ENCODE data around the gene DLG2. TPM values are rescaled to one million over a fixed set of nuclear protein-coding genes. Genes with fewer than 3 reads are reported as not detected.

DLG2 gene
- total and polyA plus RNA-seq, 2 donors = 4.8 to 6.6 TPM

GRCh38 chr11:83543706-83544439 lies 2083.3 kb downstream of the DLG2 start:
- Histone ChIP-seq H3K36me3 (ENCODE audit: control insufficient read depth in 2 of 2, insufficient read depth in 2 of 2, low read length in 1 of 2) (no peaks in the 10 kb centered on the region), H3K4me1 (ENCODE audit: control insufficient read depth in 2 of 2, insufficient read depth in 2 of 2, low read length in 2 of 2) (peaks cover 0 to 3% of the 10 kb centered on the region in 2 donors), H3K27ac (ENCODE audit: low read depth in 1 of 2, low read length in 1 of 2) (peak overlapping the region in 1 of 2 donors; percentile 49), H3K27me3 (ENCODE audit: control insufficient read depth in 2 of 2, insufficient read depth in 1 of 2, low read length in 1 of 2) (no peaks in the 10 kb centered on the region), H3K9me3 (ENCODE audit: control insufficient read depth in 2 of 2, insufficient read depth in 1 of 2, low read length in 1 of 2) (no peaks in the 10 kb centered on the region), H3K4me3 (ENCODE audit: low read length in 2 of 2) (no peak overlapping the region)
- no peak for DNase-seq (ENCODE audit: low read depth in 6 of 9, low spot score in 9 of 9)
- 93% methylated on average over 3 of the region's 3 CpGs for WGBS

GRCh38 chr11:83542861-83543260 lies 2084.3 kb downstream of the DLG2 start:
- H3K36me3 ChIP-seq (ENCODE audit: control insufficient read depth in 2 of 2, insufficient read depth in 2 of 2, low read length in 1 of 2) = no peaks in the 10 kb centered on the region
- H3K27ac ChIP-seq (ENCODE audit: low read depth in 1 of 2, low read length in 1 of 2) = no peak overlapping the region
- no peak for DNase-seq (ENCODE audit: low read depth in 6 of 9, low spot score in 9 of 9)
- no peak overlapping the region for H3K4me3 ChIP-seq (ENCODE audit: low read length in 2 of 2)
- no peaks in the 10 kb centered on the region for H3K27me3 ChIP-seq (ENCODE audit: control insufficient read depth in 2 of 2, insufficient read depth in 1 of 2, low read length in 1 of 2)
- peaks cover 0 to 3% of the 10 kb centered on the region in 2 donors for H3K4me1 ChIP-seq (ENCODE audit: control insufficient read depth in 2 of 2, insufficient read depth in 2 of 2, low read length in 2 of 2)
- H3K9me3 ChIP-seq (ENCODE audit: control insufficient read depth in 2 of 2, insufficient read depth in 1 of 2, low read length in 1 of 2) = no peaks in the 10 kb centered on the region
- WGBS = 87% methylated on average over 2 of the region's 2 CpGs

- H3K4me1 ChIP-seq (ENCODE audit: control insufficient read depth in 2 of 2, insufficient read depth in 2 of 2, low read length in 2 of 2) = peaks cover 0 to 3% of the 10 kb centered on the region in 2 donors
- no peaks in the 10 kb centered on the region for H3K36me3 ChIP-seq (ENCODE audit: control insufficient read depth in 2 of 2, insufficient read depth in 2 of 2, low read length in 1 of 2)
- H3K27ac ChIP-seq (ENCODE audit: low read depth in 1 of 2, low read length in 1 of 2) = no peak overlapping the region
- H3K4me3 ChIP-seq (ENCODE audit: low read length in 2 of 2) = no peak overlapping the region
- H3K9me3 ChIP-seq (ENCODE audit: control insufficient read depth in 2 of 2, insufficient read depth in 1 of 2, low read length in 1 of 2) = no peaks in the 10 kb centered on the region
- no peaks in the 10 kb centered on the region for H3K27me3 ChIP-seq (ENCODE audit: control insufficient read depth in 2 of 2, insufficient read depth in 1 of 2, low read length in 1 of 2)
- no peak for DNase-seq (ENCODE audit: low read depth in 6 of 9, low spot score in 9 of 9)
Measured at GRCh38 chr11:83540728-83541127, 2086.4 kb downstream of the DLG2 start.

GRCh38 chr11:83540112-83540675 lies 2086.9 kb downstream of the DLG2 start:
- no peak for DNase-seq (ENCODE audit: low read depth in 6 of 9, low spot score in 9 of 9)

GRCh38 chr11:83538286-83538685 lies 2088.9 kb downstream of the DLG2 start:
- WGBS = 87% methylated on average over 1 of the region's 1 CpG
- H3K9me3 ChIP-seq (ENCODE audit: control insufficient read depth in 2 of 2, insufficient read depth in 1 of 2, low read length in 1 of 2) = no peaks in the 10 kb centered on the region
- no peak overlapping the region for H3K4me3 ChIP-seq (ENCODE audit: low read length in 2 of 2)
- DNase-seq (ENCODE audit: low read depth in 6 of 9, low spot score in 9 of 9) = no peak
- H3K4me1 ChIP-seq (ENCODE audit: control insufficient read depth in 2 of 2, insufficient read depth in 2 of 2, low read length in 2 of 2) = no peaks in the 10 kb centered on the region
- no peaks in the 10 kb centered on the region for H3K36me3 ChIP-seq (ENCODE audit: control insufficient read depth in 2 of 2, insufficient read depth in 2 of 2, low read length in 1 of 2)
- H3K27me3 ChIP-seq (ENCODE audit: control insufficient read depth in 2 of 2, insufficient read depth in 1 of 2, low read length in 1 of 2) = no peaks in the 10 kb centered on the region
- no peak overlapping the region for H3K27ac ChIP-seq (ENCODE audit: low read depth in 1 of 2, low read length in 1 of 2)

More at GRCh38 chr11:83540112-83540675, 2086.9 kb downstream of the DLG2 start:
- no peak overlapping the region for H3K27ac ChIP-seq (ENCODE audit: low read depth in 1 of 2, low read length in 1 of 2)
- no peaks in the 10 kb centered on the region for H3K36me3 ChIP-seq (ENCODE audit: control insufficient read depth in 2 of 2, insufficient read depth in 2 of 2, low read length in 1 of 2)
- no peaks in the 10 kb centered on the region for H3K27me3 ChIP-seq (ENCODE audit: control insufficient read depth in 2 of 2, insufficient read depth in 1 of 2, low read length in 1 of 2)
- H3K4me1 ChIP-seq (ENCODE audit: control insufficient read depth in 2 of 2, insufficient read depth in 2 of 2, low read length in 2 of 2) = peaks cover 0 to 3% of the 10 kb centered on the region in 2 donors
- no peak overlapping the region for H3K4me3 ChIP-seq (ENCODE audit: low read length in 2 of 2)
- 81% methylated on average over 5 of the region's 5 CpGs for WGBS
- no peaks in the 10 kb centered on the region for H3K9me3 ChIP-seq (ENCODE audit: control insufficient read depth in 2 of 2, insufficient read depth in 1 of 2, low read length in 1 of 2)

GRCh38 chr11:83537131-83537610 lies 2090.0 kb downstream of the DLG2 start:
- no peaks in the 10 kb centered on the region for H3K36me3 ChIP-seq (ENCODE audit: control insufficient read depth in 2 of 2, insufficient read depth in 2 of 2, low read length in 1 of 2)
- no peak overlapping the region for H3K27ac ChIP-seq (ENCODE audit: low read depth in 1 of 2, low read length in 1 of 2)
- H3K4me3 ChIP-seq (ENCODE audit: low read length in 2 of 2) = no peak overlapping the region
- H3K9me3 ChIP-seq (ENCODE audit: control insufficient read depth in 2 of 2, insufficient read depth in 1 of 2, low read length in 1 of 2) = no peaks in the 10 kb centered on the region
- 76% methylated on average over 5 of the region's 5 CpGs for WGBS
- no peaks in the 10 kb centered on the region for H3K27me3 ChIP-seq (ENCODE audit: control insufficient read depth in 2 of 2, insufficient read depth in 1 of 2, low read length in 1 of 2)
- no peak for DNase-seq (ENCODE audit: low read depth in 6 of 9, low spot score in 9 of 9)
- no peaks in the 10 kb centered on the region for H3K4me1 ChIP-seq (ENCODE audit: control insufficient read depth in 2 of 2, insufficient read depth in 2 of 2, low read length in 2 of 2)

- no peaks in the 10 kb centered on the region for H3K4me1 ChIP-seq (ENCODE audit: control insufficient read depth in 2 of 2, insufficient read depth in 2 of 2, low read length in 2 of 2)
- H3K36me3 ChIP-seq (ENCODE audit: control insufficient read depth in 2 of 2, insufficient read depth in 2 of 2, low read length in 1 of 2) = no peaks in the 10 kb centered on the region
- H3K4me3 ChIP-seq (ENCODE audit: low read length in 2 of 2) = no peak overlapping the region
- no peaks in the 10 kb centered on the region for H3K27me3 ChIP-seq (ENCODE audit: control insufficient read depth in 2 of 2, insufficient read depth in 1 of 2, low read length in 1 of 2)
- H3K9me3 ChIP-seq (ENCODE audit: control insufficient read depth in 2 of 2, insufficient read depth in 1 of 2, low read length in 1 of 2) = no peaks in the 10 kb centered on the region
- no peak for DNase-seq (ENCODE audit: low read depth in 6 of 9, low spot score in 9 of 9)
- no peak overlapping the region for H3K27ac ChIP-seq (ENCODE audit: low read depth in 1 of 2, low read length in 1 of 2)
Measured at GRCh38 chr11:83533166-83533565, 2094.0 kb downstream of the DLG2 start.

- Histone ChIP-seq H3K9me3 (ENCODE audit: control insufficient read depth in 2 of 2, insufficient read depth in 1 of 2, low read length in 1 of 2) (no peaks in the 10 kb centered on the region), H3K36me3 (ENCODE audit: control insufficient read depth in 2 of 2, insufficient read depth in 2 of 2, low read length in 1 of 2) (no peaks in the 10 kb centered on the region), H3K27me3 (ENCODE audit: control insufficient read depth in 2 of 2, insufficient read depth in 1 of 2, low read length in 1 of 2) (no peaks in the 10 kb centered on the region), H3K4me3 (ENCODE audit: low read length in 2 of 2) (no peak overlapping the region), H3K4me1 (ENCODE audit: control insufficient read depth in 2 of 2, insufficient read depth in 2 of 2, low read length in 2 of 2) (no peaks in the 10 kb centered on the region), H3K27ac (ENCODE audit: low read depth in 1 of 2, low read length in 1 of 2) (no peak overlapping the region)
- WGBS = 79% methylated on average over 1 of the region's 1 CpG
- DNase-seq (ENCODE audit: low read depth in 6 of 9, low spot score in 9 of 9) = no peak
Measured at GRCh38 chr11:83528877-83529276, 2098.3 kb downstream of the DLG2 start.

GRCh38 chr11:83528225-83528624 lies 2098.9 kb downstream of the DLG2 start:
- Histone ChIP-seq H3K36me3 (ENCODE audit: control insufficient read depth in 2 of 2, insufficient read depth in 2 of 2, low read length in 1 of 2) (no peaks in the 10 kb centered on the region), H3K27me3 (ENCODE audit: control insufficient read depth in 2 of 2, insufficient read depth in 1 of 2, low read length in 1 of 2) (no peaks in the 10 kb centered on the region), H3K4me1 (ENCODE audit: control insufficient read depth in 2 of 2, insufficient read depth in 2 of 2, low read length in 2 of 2) (no peaks in the 10 kb centered on the region), H3K9me3 (ENCODE audit: control insufficient read depth in 2 of 2, insufficient read depth in 1 of 2, low read length in 1 of 2) (no peaks in the 10 kb centered on the region), H3K4me3 (ENCODE audit: low read length in 2 of 2) (no peak overlapping the region), H3K27ac (ENCODE audit: low read depth in 1 of 2, low read length in 1 of 2) (no peak overlapping the region)
- WGBS = 100% methylated on average over 1 of the region's 1 CpG
- no peak for DNase-seq (ENCODE audit: low read depth in 6 of 9, low spot score in 9 of 9)

All from thymus (tissue), 11 donors.